C4-2B (cell line): ENCODE measurements around the gene DPEP3.
"Not testable (repeated sequence)": the region's sequence is repeated elsewhere in the genome, so short reads cannot be mapped to it uniquely, and the experiment has no call there.

Experiments
- H3K27ac ChIP-seq: fragments of 450-650 bp; 2 replicates; pipeline ENCODE4 v1.5.1; 2017
- CTCF ChIP-seq: fragments of 450-650 bp; conservative IDR thresholded peaks from 2 replicates; pipeline ENCODE4 v1.5.1; 2017; ENCODE audit warnings: mild to moderate bottlenecking
- ZFX ChIP-seq: fragments of 450-650 bp; IDR thresholded peaks from 2 replicates; pipeline ENCODE4 v1.6.1; 2017

Gene DPEP3

GRCh38 chr16:68015681-68016080 lies 35.4 kb upstream of the DPEP3 start, which contains the start of gene DPEP2NB:
TSS of gene DPEP2NB (minus strand) at chr16:68015911. CDS start at chr16:68015770, 141 bp downstream.
- TF ChIP-seq CTCF (no peak), ZFX (no peak)
- no peak within 1 kb of the TSS for H3K27ac ChIP-seq

GRCh38 chr16:68013440-68013839 lies 33.1 kb upstream of the DPEP3 start:
- TF ChIP-seq ZFX (no peak), CTCF (no peak)
- H3K27ac ChIP-seq, result no peak overlapping the region

- not testable (repeated sequence) for H3K27ac ChIP-seq
These were observed 29.6 kb upstream of the DPEP3 start for GRCh38 chr16:68009872-68010271.

GRCh38 chr16:68009157-68009735 lies 28.9 kb upstream of the DPEP3 start:
- no peak for TF ChIP-seq CTCF
- no peak overlapping the region for H3K27ac ChIP-seq

GRCh38 chr16:68005786-68006286 lies 25.5 kb upstream of the DPEP3 start:
- H3K27ac ChIP-seq, result no peak overlapping the region
- TF ChIP-seq ZFX, result no peak
- TF ChIP-seq CTCF, result no peak

GRCh38 chr16:68005211-68005610 lies 24.9 kb upstream of the DPEP3 start:
- no peak overlapping the region for H3K27ac ChIP-seq
- TF ChIP-seq CTCF (no peak), ZFX (no peak)

- TF ChIP-seq CTCF, result no peak
- no peak for TF ChIP-seq ZFX
These were observed 22.7 kb upstream of the DPEP3 start for GRCh38 chr16:68003031-68003430.

GRCh38 chr16:68000450-68000849 lies 20.2 kb upstream of the DPEP3 start:
- TF ChIP-seq ZFX (no peak), CTCF (no peak)
- H3K27ac ChIP-seq, result no peak overlapping the region

More at GRCh38 chr16:68003031-68003430, 22.7 kb upstream of the DPEP3 start:
- no peak overlapping the region for H3K27ac ChIP-seq
